H1 (cell line): ENCODE data around the gene PRRT1B. TPM values are rescaled to one million over a fixed set of nuclear protein-coding genes. Genes with fewer than 3 reads are reported as not detected.

Source experiments
- CTCF ChIA-PET: fragments of 300-600 bp; sonication (Branson Sonifier 250); formaldehyde crosslinking; loops from one replicate; lab custom pipeline; 2021; ENCODE audit not compliant: partially characterized antibody; lab: Charles Lee
- POLR2A ChIA-PET: fragments of 300-600 bp; sonication (Branson Sonifier 250); formaldehyde crosslinking; loops from one replicate; lab custom pipeline; 2021; ENCODE audit warnings: inconsistent platforms; ENCODE audit not compliant: partially characterized antibody; lab: Charles Lee
- DNase-seq, 2 experiments: peaks; one replicate each; pipeline versions ENCODE4 v3.0.0 to v3.0.0-alpha.2; 2010 to 2022; ENCODE audit warnings: low spot score in 2 of 2, low read depth in 1 of 2, mixed read lengths in 1 of 2
- FAIRE-seq: peaks from 2 replicates; lab custom pipeline; 2011; peaks lifted over from hg19 to GRCh38; lab: Jason Lieb, UNC
- H2AFZ ChIP-seq: 2 replicates; pipeline ENCODE4 v1.8.1; 2012; ENCODE audit warnings: low read length, inconsistent platforms
- H2AK5ac ChIP-seq: 2 replicates; pipeline ENCODE4 v1.6.1; 2013; ENCODE audit warnings: low read depth, low read length
- H2BK120ac ChIP-seq: replicated peaks from 2 replicates; pipeline ENCODE3; 2013; ENCODE audit warnings: low read depth, low read length, inconsistent platforms
- H2BK12ac ChIP-seq: 2 replicates; pipeline ENCODE4 v1.6.1; 2013; ENCODE audit warnings: low read depth, low read length
- H2BK15ac ChIP-seq: 2 replicates; pipeline ENCODE4 v1.6.1; 2013; ENCODE audit warnings: low read length
- H2BK20ac ChIP-seq: 2 replicates; pipeline ENCODE4 v1.6.1; 2013; ENCODE audit warnings: low read length
- H2BK5ac ChIP-seq: 2 replicates; pipeline ENCODE4 v1.6.1; 2013; ENCODE audit warnings: low read depth, low read length
- H3K14ac ChIP-seq: 2 replicates; pipeline ENCODE4 v1.6.1; 2013; ENCODE audit warnings: inconsistent platforms; ENCODE audit not compliant: insufficient read length
- H3K18ac ChIP-seq: 2 replicates; pipeline ENCODE4 v1.6.1; 2013; ENCODE audit warnings: low read length; ENCODE audit errors: extremely low read depth
- H3K23ac ChIP-seq: 2 replicates; pipeline ENCODE4 v1.6.1; 2013; ENCODE audit warnings: inconsistent platforms; ENCODE audit not compliant: insufficient read length
- H3K23me2 ChIP-seq: 2 replicates; pipeline ENCODE4 v1.6.1; 2013; ENCODE audit warnings: low read depth, low read length
- H3K27ac ChIP-seq: 2 replicates; pipeline ENCODE4 v1.6.1; 2011; ENCODE audit warnings: low read depth, low read length, inconsistent platforms
- H3K27me3 ChIP-seq, 4 experiments: replicated peaks in 1 of 4; 1 replicate in 1 of 4; 2 replicates in 3 of 4; pipeline versions ENCODE4 v1.6.1 to v1.8.1; 2011 to 2013; ENCODE audit warnings: low read length in 3 of 4, mild to moderate bottlenecking in 3 of 4, inconsistent platforms in 2 of 4, mixed read lengths in 2 of 4, moderate library complexity in 1 of 4; ENCODE audit not compliant: control insufficient read depth in 3 of 4, insufficient read depth in 3 of 4; ENCODE audit errors: extremely low read depth in 1 of 4
- H3K36me3 ChIP-seq, 4 experiments: 2 replicates each; pipeline versions ENCODE4 v1.6.1 to v1.8.1; 2011 to 2013; ENCODE audit warnings: mild to moderate bottlenecking in 4 of 4, low read length in 3 of 4, moderate library complexity in 2 of 4, control low read depth in 1 of 4, inconsistent platforms in 1 of 4; ENCODE audit not compliant: insufficient read depth in 4 of 4, control insufficient read depth in 2 of 4
- H3K4ac ChIP-seq: replicated peaks from 2 replicates; pipeline ENCODE3; 2013; ENCODE audit warnings: low read length, low read depth, mixed read lengths, inconsistent platforms; ENCODE audit not compliant: insufficient read length
- H3K4me1 ChIP-seq, 4 experiments: replicated peaks in 1 of 4; 1 replicate in 1 of 4; 2 replicates in 3 of 4; pipeline versions ENCODE4 v1.6.1 to v1.8.1; 2011 to 2013; ENCODE audit warnings: low read length in 3 of 4, inconsistent platforms in 2 of 4, mixed read lengths in 1 of 4; ENCODE audit not compliant: insufficient read depth in 4 of 4, control insufficient read depth in 3 of 4
- H3K4me2 ChIP-seq, 2 experiments: 2 replicates each; pipeline versions ENCODE4 v1.6.1 to v1.8.1; 2011 to 2013; ENCODE audit warnings: low read depth in 2 of 2, low read length in 2 of 2, control low read depth in 1 of 2, inconsistent platforms in 1 of 2, mild to moderate bottlenecking in 1 of 2; ENCODE audit not compliant: insufficient read depth in 1 of 2
- H3K4me3 ChIP-seq, 4 experiments: fragments of 200-600, 300-600 bp in 1 of 4; sonication (generic), shearing (Covaris generic), sonication (Bioruptor Twin) in 1 of 4; 2 replicates each; pipeline versions ENCODE4 v1.5.1 to v1.8.1; 2011 to 2016; ENCODE audit warnings: low read length in 4 of 4, low read depth in 3 of 4, control low read depth in 2 of 4, inconsistent platforms in 2 of 4, mild to moderate bottlenecking in 2 of 4, mixed read lengths in 1 of 4, moderate library complexity in 1 of 4; ENCODE audit not compliant: insufficient read depth in 2 of 4; ENCODE audit errors: extremely low read depth in 1 of 4
- H3K56ac ChIP-seq: replicated peaks from 2 replicates; pipeline ENCODE3; 2013; ENCODE audit warnings: low read depth, mild to moderate bottlenecking, mixed read lengths, low read length, inconsistent platforms; ENCODE audit not compliant: insufficient read length
- H3K79me1 ChIP-seq: 2 replicates; pipeline ENCODE4 v1.6.1; 2013; ENCODE audit warnings: low read depth, low read length, control low read depth
- H3K79me2 ChIP-seq, 2 experiments: 2 replicates each; pipeline versions ENCODE4 v1.6.1 to v1.8.1; 2012 to 2013; ENCODE audit warnings: low read length in 2 of 2, mild to moderate bottlenecking in 2 of 2, inconsistent platforms in 1 of 2; ENCODE audit not compliant: insufficient read depth in 2 of 2, control insufficient read depth in 1 of 2
- H3K9ac ChIP-seq, 4 experiments: replicated peaks in 1 of 4; 1 replicate in 1 of 4; 2 replicates in 3 of 4; pipeline versions ENCODE4 v1.6.1 to v1.8.1; 2011 to 2013; ENCODE audit warnings: low read depth in 3 of 4, low read length in 3 of 4, control low read depth in 2 of 4, mild to moderate bottlenecking in 2 of 4, moderate library complexity in 2 of 4, inconsistent platforms in 1 of 4; ENCODE audit errors: extremely low read depth in 1 of 4
- H3K9me3 ChIP-seq, 2 experiments: 2 replicates each; pipeline versions ENCODE4 v1.6.1 to v1.8.1; 2012 to 2013; ENCODE audit warnings: mild to moderate bottlenecking in 2 of 2, moderate library complexity in 2 of 2, control low read depth in 1 of 2, inconsistent platforms in 1 of 2, low read depth in 1 of 2, low read length in 1 of 2, mixed read lengths in 1 of 2; ENCODE audit not compliant: insufficient read depth in 2 of 2
- H4K20me1 ChIP-seq, 2 experiments: replicated peaks in 1 of 2; 2 replicates each; pipeline versions ENCODE3 to v1.8.1; 2011 to 2013; ENCODE audit warnings: inconsistent platforms in 2 of 2, low read length in 2 of 2, mild to moderate bottlenecking in 1 of 2; ENCODE audit not compliant: insufficient read depth in 2 of 2, control insufficient read depth in 1 of 2
- H4K5ac ChIP-seq: 2 replicates; pipeline ENCODE4 v1.6.1; 2013; ENCODE audit warnings: low read length, low read depth, mixed read lengths, inconsistent platforms; ENCODE audit not compliant: insufficient read length
- H4K8ac ChIP-seq: 2 replicates; pipeline ENCODE4 v1.8.0; 2013; ENCODE audit warnings: mild to moderate bottlenecking, moderate library complexity, low read length, inconsistent platforms; ENCODE audit not compliant: insufficient read depth; ENCODE audit errors: extremely low read depth
- H4K91ac ChIP-seq: replicated peaks from 2 replicates; pipeline ENCODE3; 2013; ENCODE audit warnings: low read length, mixed read lengths, inconsistent platforms; ENCODE audit not compliant: insufficient read length
- ATF2 ChIP-seq: IDR thresholded peaks from 2 replicates; pipeline ENCODE4 v1.6.1; 2012; ENCODE audit warnings: low read length, inconsistent platforms
- CBX5 ChIP-seq: fragments of 300-800, 300-1000 bp; sonication (generic); IDR thresholded peaks from 2 replicates; pipeline ENCODE4 v1.7.1; 2016; ENCODE audit warnings: antibody characterized with exemption, low read length, low read depth
- CEBPB ChIP-seq: IDR thresholded peaks from 2 replicates; pipeline ENCODE4 v1.6.1; 2012; ENCODE audit warnings: low read depth, low read length
- CTCF ChIP-seq, 3 experiments: IDR thresholded peaks; 1 replicate in 2 of 3; 2 replicates in 1 of 3; pipeline versions ENCODE4 v1.5.1 to v1.6.1; 2011; ENCODE audit warnings: low read length in 3 of 3, mild to moderate bottlenecking in 3 of 3, inconsistent platforms in 2 of 3, low read depth in 1 of 3, moderate library complexity in 1 of 3; ENCODE audit not compliant: insufficient read depth in 1 of 3; ENCODE audit errors: control extremely low read depth in 1 of 3
- JUND ChIP-seq: IDR thresholded peaks from 2 replicates; pipeline ENCODE4 v1.6.1; 2011; ENCODE audit warnings: mild to moderate bottlenecking, improper control_type of control experiment, low read length
- MAFK ChIP-seq: IDR thresholded peaks from 2 replicates; pipeline ENCODE4 v1.6.1; 2012; ENCODE audit warnings: low read depth, mild to moderate bottlenecking, improper control_type of control experiment, low read length
- POLR2A ChIP-seq, 2 experiments: IDR thresholded peaks; 1 replicate in 1 of 2; 2 replicates in 1 of 2; pipeline ENCODE4 v1.6.1; 2011; ENCODE audit warnings: low read depth in 2 of 2, low read length in 2 of 2, mild to moderate bottlenecking in 2 of 2; ENCODE audit errors: control extremely low read depth in 1 of 2
- SIX5 ChIP-seq: IDR thresholded peaks from 2 replicates; pipeline ENCODE4 v1.6.1; 2011; ENCODE audit warnings: mild to moderate bottlenecking, low read depth, low read length
- SUZ12 ChIP-seq: fragments of 200-600 bp; sonication (generic); IDR thresholded peaks from 2 replicates; pipeline ENCODE4 v1.6.1; 2012; ENCODE audit warnings: mild to moderate bottlenecking, inconsistent platforms, low read length, moderate library complexity, mixed read lengths
- WGBS, 2 experiments: shearing (Covaris generic) in 1 of 2; methylation state at CpG; one replicate each; pipeline versions ENCODE4 v1.1.6 to v1.1.7; 2013 to 2015; ENCODE audit warnings: low lambda C conversion rate in 2 of 2, mixed read lengths in 2 of 2, inconsistent platforms in 1 of 2, low coverage in 1 of 2, missing lambda C conversion rate in 1 of 2; ENCODE audit not compliant: insufficient replicate concordance in 2 of 2, insufficient coverage in 1 of 2, insufficient read length in 1 of 2; ENCODE audit errors: extremely low coverage in 1 of 2, missing lambda C conversion rate in 1 of 2; 5-methylcytosine and 5-hydroxymethylcytosine counted together
- polyA plus RNA-seq, 7 experiments: library from polyadenylated mRNA; depleted of rRNA in 3 of 7; stranded (reverse) in 5 of 7; unstranded in 2 of 7; fragments of >200 nt in 5 of 7; fragments of 200-250 nt in 2 of 7; gene quantifications; 1 replicate in 5 of 7; 2 replicates in 1 of 7; 4 replicates in 1 of 7; pipeline versions ENCODE4 v1.2.1 to v1.2.3, GENCODE V29; 2011 to 2013; ENCODE audit warnings: missing spikeins in 2 of 7, mixed read lengths in 2 of 7
- total RNA-seq: library from RNA; stranded (reverse); fragmentation: NEBNext Ultra II Directional; extraction: Animal tissue kit (Norgen Biotek cat#: 25700); gene quantifications from 2 replicates; pipeline ENCODE4 v1.2.1, GENCODE V29; 2021

The PRRT1B gene
- total and polyA plus RNA-seq, 2 of the 8 experiments (the other 6 are each of a cell fraction or from before 2014, with no cell fraction given), result 0.30 to 1.2 TPM

DNA sequence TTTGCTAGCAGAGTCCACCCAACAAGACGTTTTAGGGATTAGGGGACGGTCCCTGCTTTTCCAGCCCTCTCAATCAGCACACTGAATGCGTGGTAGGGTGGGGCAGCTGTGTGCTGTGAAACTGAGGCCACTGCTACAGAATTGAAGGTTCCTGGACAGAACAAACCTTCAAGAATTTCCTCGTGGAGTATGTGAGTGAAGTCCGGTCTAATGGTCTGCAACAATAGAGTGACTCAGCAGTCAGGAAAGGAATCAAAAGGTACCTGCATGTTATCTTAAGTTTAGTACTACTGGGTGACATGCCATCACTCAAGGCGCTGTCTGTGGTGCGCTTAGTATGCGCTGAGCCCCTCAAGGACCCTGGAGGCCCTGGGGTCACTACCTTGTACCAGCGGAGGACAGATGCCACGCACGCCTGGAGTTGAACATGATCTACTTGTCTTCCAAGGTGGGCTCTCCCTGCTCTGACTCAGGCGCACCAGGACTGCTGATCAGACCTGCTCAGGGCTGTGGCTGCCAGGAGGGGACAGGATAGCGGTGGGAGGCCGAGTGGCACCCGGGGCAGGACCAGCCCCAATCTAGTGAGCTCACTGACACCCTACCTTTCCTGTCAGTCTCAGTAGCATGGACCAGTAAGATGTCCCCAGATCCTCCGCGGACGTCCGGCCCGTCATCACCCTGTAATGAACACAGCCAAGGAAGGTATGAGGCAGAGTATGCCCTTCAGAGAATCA is 50.5 kb downstream of the PRRT1B start:
- Histone ChIP-seq H3K4ac (no peak overlapping the region), H3K27ac (no peak overlapping the region), H4K20me1 (peaks cover 2 to 4% of the 10 kb centered on the region in 2 experiments), H3K4me1 (no peaks in the 10 kb centered on the region), H3K14ac (no peak overlapping the region), H2AFZ (no peak overlapping the region), H3K4me3 (no peak overlapping the region), H2BK120ac (no peak overlapping the region), H3K36me3 (peaks cover 5 to 6% (median 5%) of the 10 kb centered on the region in 4 experiments; a peak in 7 of 8 replicates), H2BK20ac (no peak overlapping the region), H2AK5ac (no peak overlapping the region), H3K9ac (no peak overlapping the region), H4K5ac (no peak overlapping the region), H3K9me3 (no peaks in the 10 kb centered on the region), H2BK15ac (no peak overlapping the region), H3K56ac (no peak overlapping the region), H3K79me2 (no peaks in the 10 kb centered on the region), H3K79me1 (0 out of 2 replicates have a peak, but pooled peaks cover 3% of the 10 kb centered on the region), H2BK5ac (no peak overlapping the region; the same call in 1 of the 2 replicates), H3K23me2 (no peaks in the 10 kb centered on the region), H3K18ac (no peak overlapping the region), H3K27me3 (no peaks in the 10 kb centered on the region), H3K23ac (no peak overlapping the region), H4K8ac (no peak overlapping the region), H4K91ac (no peak overlapping the region), H3K4me2 (no peak overlapping the region), H2BK12ac (no peak overlapping the region)
- CTCF ChIA-PET, result interaction anchor here (5.8 kb wide), 1 partner anchor 147 kb away, joined by 82 read pairs; the partner anchor contains the start of gene RAPGEF1
- no peak for FAIRE-seq
- DNase-seq, result no peak
- POLR2A ChIA-PET, result interaction anchor here (1.3 kb wide), 1 partner anchor 9 kb away, joined by 3 read pairs; no protein-coding TSS in a partner anchor
- WGBS, 2 experiments, result 92% methylated on average over 19 of the region's 20 CpGs; no CpG with 5 or more reads in 1 of the 2 experiments
- TF ChIP-seq CTCF (IDR thresholded peaks at IDR 0.05; ENCODE audit: control extremely low read depth in 1 of 3, insufficient read depth in 1 of 3, low read depth in 1 of 3, low read length in 3 of 3), result no peak
- no peak for TF ChIP-seq SIX5
- TF ChIP-seq CBX5, result no peak
- no peak for TF ChIP-seq MAFK
- no peak for TF ChIP-seq ATF2
- no peak for TF ChIP-seq CEBPB
- no peak for TF ChIP-seq JUND
- TF ChIP-seq SUZ12, result no peak
- TF ChIP-seq POLR2A (IDR thresholded peaks at IDR 0.05; ENCODE audit: control extremely low read depth in 1 of 2, low read depth in 2 of 2, low read length in 2 of 2), result no peak
